ENCODE results near the gene CPTP. TPM values are rescaled to one million over a fixed set of nuclear protein-coding genes. Genes with fewer than 3 reads are reported as not detected.

CPTP gene
- total and polyA plus RNA-seq, 10 of the 15 experiments (the other 5 are each of a cell fraction or from before 2014, with no cell fraction given) = 0.06 to 24.3 (median 10.0) TPM

GRCh38 chr1:1349256-1350012, 24.8 kb downstream of the CPTP start, which contains the start of gene DVL1 (continued):
- TF ChIP-seq SPI1 (IDR thresholded peaks at IDR 0.05; ENCODE audit: borderline replicate concordance, insufficient read depth, low read depth, low read length) (no peak), CHD1 (IDR thresholded peaks at IDR 0.05; ENCODE audit: low read depth, low read length) (no peak), RAD51 (IDR thresholded peaks at IDR 0.05) (no peak), RCOR1 (conservative IDR thresholded peaks at IDR 0.05; ENCODE audit: low read depth, low read length) (no peak), IKZF1 (conservative IDR thresholded peaks at IDR 0.05) (peak; percentile 90), POLR2A (IDR thresholded peaks at IDR 0.05; ENCODE audit: low read depth, low read length) (peak; percentile 68), PAX5 (IDR thresholded peaks at IDR 0.05; ENCODE audit: borderline replicate concordance, low read depth, low read length) (no peak), MTA3 (IDR thresholded peaks at IDR 0.05; ENCODE audit: borderline replicate concordance, low read length) (no peak), ETV6 (conservative IDR thresholded peaks at IDR 0.05 in 1 of 2, IDR thresholded peaks at IDR 0.05 in 1 of 2; ENCODE audit: borderline replicate concordance in 1 of 2, low read depth in 1 of 2) (no peak), JUNB (IDR thresholded peaks at IDR 0.05) (no peak), SUZ12 (IDR thresholded peaks at IDR 0.05; ENCODE audit: unreplicated experiment) (no peak), EZH2 (IDR thresholded peaks at IDR 0.05; ENCODE audit: borderline replicate concordance, control insufficient read depth, low read depth, low read length) (no peak), ZBTB40 (IDR thresholded peaks at IDR 0.05; ENCODE audit: borderline replicate concordance) (no peak), RUNX3 (IDR thresholded peaks at IDR 0.05; ENCODE audit: low read length) (no peak), CEBPB (IDR thresholded peaks at IDR 0.05; ENCODE audit: borderline replicate concordance in 1 of 2, low read depth in 2 of 2, low read length in 2 of 2) (no peak), BRCA1 (IDR thresholded peaks at IDR 0.05; ENCODE audit: low read depth, low read length) (no peak), SREBF1 (IDR thresholded peaks at IDR 0.05; ENCODE audit: low read length) (no peak), ATF2 (IDR thresholded peaks at IDR 0.05; ENCODE audit: low read length) (no peak), YBX1 (IDR thresholded peaks at IDR 0.05) (no peak), BHLHE40 (IDR thresholded peaks at IDR 0.05; ENCODE audit: borderline replicate concordance in 1 of 2, low read depth in 2 of 2, low read length in 1 of 2) (peak; percentile 59 to 89; a peak in 3 of 4 replicates), SKIL (IDR thresholded peaks at IDR 0.05; ENCODE audit: low read depth, poor library complexity, severe bottlenecking) (no peak), ZNF217 (IDR thresholded peaks at IDR 0.05) (peak; percentile 83)

Measured in GM12878 (cell line).